ENCODE data around the gene MIS18A.

- no peak for TF ChIP-seq POLR2A (IDR thresholded peaks at IDR 0.05; ENCODE audit: low read depth, low read length)
- TF ChIP-seq POLR2AphosphoS5 (IDR thresholded peaks at IDR 0.05; ENCODE audit: low read depth, low read length), result no peak
Observed at GRCh38 chr21:32309906-32310460, 31.1 kb upstream of the MIS18A start.
